HEK293T (cell line): Measurements from ENCODE around the gene C20orf202.

Source experiments
- ARNT ChIP-seq: fragments of 450-650 bp; IDR thresholded peaks from 2 replicates; pipeline ENCODE4 v1.6.1; 2017; ENCODE audit warnings: mild to moderate bottlenecking
- BHLHE40 ChIP-seq: fragments of 450-650 bp; IDR thresholded peaks from 2 replicates; pipeline ENCODE4 v1.6.1; 2016; ENCODE audit warnings: mild to moderate bottlenecking, moderate library complexity, borderline replicate concordance
- CTBP1 ChIP-seq: fragments of 450-650 bp; IDR thresholded peaks from 2 replicates; pipeline ENCODE4 v1.6.1; 2016; ENCODE audit warnings: borderline replicate concordance
- ELF4 ChIP-seq: fragments of 450-650 bp; IDR thresholded peaks from 2 replicates; pipeline ENCODE4 v1.6.1; 2017; ENCODE audit warnings: antibody characterized with exemption
- FOXA1 ChIP-seq: fragments of 450-650 bp; IDR thresholded peaks from 2 replicates; pipeline ENCODE4 v1.6.1; 2016; ENCODE audit warnings: mild to moderate bottlenecking
- FOXK2 ChIP-seq: fragments of 450-650 bp; IDR thresholded peaks from 2 replicates; pipeline ENCODE4 v1.6.1; 2016; ENCODE audit warnings: mild to moderate bottlenecking
- FOXM1 ChIP-seq: fragments of 450-650 bp; IDR thresholded peaks from 2 replicates; pipeline ENCODE4 v1.6.1; 2017; ENCODE audit warnings: mild to moderate bottlenecking, borderline replicate concordance
- HDGF ChIP-seq: fragments of 450-650 bp; IDR thresholded peaks from 2 replicates; pipeline ENCODE4 v1.6.1; 2017; ENCODE audit warnings: antibody characterized with exemption, borderline replicate concordance
- NFRKB ChIP-seq: fragments of 450-650 bp; IDR thresholded peaks from 2 replicates; pipeline ENCODE4 v1.6.1; 2016; ENCODE audit warnings: mild to moderate bottlenecking, moderate library complexity
- SP1 ChIP-seq: fragments of 450-650 bp; IDR thresholded peaks from 2 replicates; pipeline ENCODE4 v1.6.1; 2017
- SUZ12 ChIP-seq: fragments of 450-650 bp; IDR thresholded peaks from 2 replicates; pipeline ENCODE4 v1.6.1; 2016; ENCODE audit warnings: mild to moderate bottlenecking
- TARDBP ChIP-seq: fragments of 450-650 bp; IDR thresholded peaks from 2 replicates; pipeline ENCODE4 v1.6.1; 2016
- ZNF384 ChIP-seq: fragments of 450-650 bp; IDR thresholded peaks from 2 replicates; pipeline ENCODE4 v1.6.1; 2016
- TF ChIP-seq, protein P1 (sequence below): fragments of 450-650 bp; IDR thresholded peaks from 2 replicates; pipeline ENCODE4 v1.6.1; 2016

DNA sequence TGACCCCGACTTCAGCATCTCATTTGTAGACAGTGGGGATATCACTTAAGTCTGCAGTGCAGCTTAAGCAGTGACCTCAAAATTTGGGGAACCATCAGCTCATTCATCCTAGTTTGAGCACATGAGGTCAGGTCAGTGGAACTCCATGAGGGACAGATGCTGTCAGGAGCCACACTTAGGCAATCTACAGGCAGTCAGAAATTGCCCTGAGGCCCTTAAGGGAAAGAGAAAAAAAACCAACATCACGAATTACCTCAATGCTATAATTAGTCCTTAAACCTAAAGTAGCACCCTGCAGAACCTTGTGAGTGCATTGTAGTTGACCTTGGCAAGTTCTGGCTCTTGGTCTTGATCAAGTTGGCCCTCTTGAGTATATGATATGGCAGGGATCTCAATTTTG, 39.6 kb upstream of the C20orf202 start:
- no peak for TF ChIP-seq TARDBP
- no peak for TF ChIP-seq FOXK2
- TF ChIP-seq SP1, result no peak
- TF ChIP-seq SUZ12, result no peak
- TF ChIP-seq BHLHE40, result no peak
- no peak for TF ChIP-seq NFRKB
- TF ChIP-seq ZNF384, result no peak
- TF ChIP-seq ARNT, result no peak
- TF ChIP-seq FOXM1, result no peak
- TF ChIP-seq, protein P1, sequence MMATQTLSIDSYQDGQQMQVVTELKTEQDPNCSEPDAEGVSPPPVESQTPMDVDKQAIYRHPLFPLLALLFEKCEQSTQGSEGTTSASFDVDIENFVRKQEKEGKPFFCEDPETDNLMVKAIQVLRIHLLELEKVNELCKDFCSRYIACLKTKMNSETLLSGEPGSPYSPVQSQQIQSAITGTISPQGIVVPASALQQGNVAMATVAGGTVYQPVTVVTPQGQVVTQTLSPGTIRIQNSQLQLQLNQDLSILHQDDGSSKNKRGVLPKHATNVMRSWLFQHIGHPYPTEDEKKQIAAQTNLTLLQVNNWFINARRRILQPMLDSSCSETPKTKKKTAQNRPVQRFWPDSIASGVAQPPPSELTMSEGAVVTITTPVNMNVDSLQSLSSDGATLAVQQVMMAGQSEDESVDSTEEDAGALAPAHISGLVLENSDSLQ, result no peak
- no peak for TF ChIP-seq ELF4
- no peak for TF ChIP-seq FOXA1
- no peak for TF ChIP-seq CTBP1
- TF ChIP-seq HDGF, result no peak
